PFSK-1 (cell line): ENCODE data around the gene PHLDB1.

ENCODE experiments used
- FOXP2 ChIP-seq: optimal IDR thresholded peaks from 2 replicates; pipeline ENCODE3; 2011; ENCODE audit warnings: borderline replicate concordance, control low read depth, inconsistent platforms; ENCODE audit not compliant: insufficient read depth; ENCODE audit errors: extremely low read length, extremely low read depth
- POLR2AphosphoS5 ChIP-seq: IDR thresholded peaks from 2 replicates; pipeline ENCODE4 v1.6.1; 2012; ENCODE audit warnings: low read depth, mild to moderate bottlenecking, control low read depth, low read length, moderate library complexity
- SIN3A ChIP-seq: IDR thresholded peaks from 2 replicates; pipeline ENCODE4 v1.6.1; 2012; ENCODE audit warnings: mild to moderate bottlenecking, low read length, moderate library complexity, borderline replicate concordance; ENCODE audit not compliant: insufficient read depth
- TAF1 ChIP-seq: IDR thresholded peaks from 2 replicates; pipeline ENCODE4 v1.6.1; 2012; ENCODE audit warnings: low read length, control low read depth, borderline replicate concordance; ENCODE audit not compliant: insufficient read depth
- TF ChIP-seq, protein P1 (sequence below), 2 experiments: IDR thresholded peaks; 2 replicates each; pipeline versions ENCODE4 v1.6.1 to v1.8.0; 2011 to 2012; ENCODE audit warnings: low read depth in 2 of 2, low read length in 2 of 2, control low read depth in 1 of 2, inconsistent platforms in 1 of 2, mild to moderate bottlenecking in 1 of 2, moderate library complexity in 1 of 2; ENCODE audit not compliant: insufficient read depth in 1 of 2

PHLDB1 gene

DNA sequence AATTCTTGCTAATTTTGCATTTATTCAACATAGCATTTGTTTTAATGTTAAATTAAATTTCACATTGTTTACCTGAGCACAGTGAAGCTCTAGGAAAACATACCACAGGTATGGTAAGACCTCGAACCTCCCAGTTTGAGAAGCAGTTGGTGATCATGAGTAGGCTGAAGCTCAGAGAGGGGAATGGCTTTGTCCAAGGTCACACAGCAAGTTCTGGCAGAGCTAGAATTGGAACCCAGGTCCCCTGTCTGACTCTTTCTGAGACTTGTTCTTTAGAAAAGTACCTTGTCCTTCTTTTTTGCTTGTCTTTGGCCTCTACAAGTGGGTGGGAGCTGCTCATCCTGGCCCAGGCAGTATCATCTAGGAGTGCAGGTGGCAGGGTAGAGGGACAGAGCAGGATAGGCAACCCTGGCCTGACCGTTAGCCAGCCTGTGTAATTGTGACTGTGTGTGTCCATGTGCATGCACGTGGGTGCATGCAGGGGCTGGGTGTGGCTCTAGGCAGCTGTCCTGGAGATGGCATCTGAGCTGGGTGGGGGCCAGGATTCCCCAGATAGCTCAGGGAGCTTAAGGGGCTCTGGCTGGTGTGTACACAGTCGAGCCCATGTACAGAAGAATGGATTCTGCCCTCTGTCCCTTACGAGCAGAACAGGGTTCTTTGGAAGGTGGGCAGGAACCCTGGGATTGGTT, 21.6 kb downstream of the PHLDB1 start:
- no peak for TF ChIP-seq TAF1

DNA sequence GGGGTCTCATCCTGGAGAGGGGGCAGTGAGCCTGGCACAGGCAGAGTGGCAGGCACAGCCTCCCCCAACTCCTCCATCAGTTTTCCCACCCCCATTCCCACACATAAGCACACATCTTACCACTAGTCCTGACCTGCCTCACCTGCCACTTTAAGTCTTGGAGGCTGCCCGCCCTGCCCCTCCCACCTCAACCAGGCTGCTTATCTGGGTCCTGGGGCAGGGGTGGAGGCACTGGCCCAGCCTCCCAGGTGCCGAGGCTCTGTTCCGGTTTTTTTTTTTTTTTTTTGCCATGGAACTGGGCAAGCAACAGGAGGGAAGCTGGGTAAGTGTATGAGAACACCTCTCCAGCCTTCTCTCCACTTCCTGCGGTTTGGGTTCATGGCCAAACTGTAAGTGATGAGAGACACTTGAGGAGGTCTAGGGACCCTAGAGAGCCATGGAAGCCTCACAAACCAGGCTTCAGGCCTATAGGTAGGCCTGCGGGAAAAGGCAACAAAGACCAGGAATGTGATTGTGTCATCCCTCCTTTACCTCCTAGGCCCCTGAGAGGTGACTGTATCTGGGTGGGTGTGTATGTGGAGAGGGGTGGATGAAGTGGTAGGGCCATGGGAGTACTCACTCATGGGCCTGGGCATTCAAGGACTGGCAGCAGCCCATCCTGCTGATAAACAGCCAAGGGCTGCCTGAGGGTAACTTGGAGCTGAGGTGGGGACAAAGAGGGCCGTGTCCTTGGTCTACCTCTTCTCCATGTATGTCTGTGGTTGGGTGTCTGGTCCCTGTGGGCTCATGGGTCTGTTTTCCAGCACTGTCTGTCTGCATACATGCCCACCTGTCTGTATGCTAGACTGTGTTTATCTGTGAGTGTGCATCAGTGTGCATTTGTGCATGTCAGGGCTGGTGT, 22.6 kb downstream of the PHLDB1 start:
- TF ChIP-seq FOXP2 = no peak
- TF ChIP-seq SIN3A = no peak
- no peak for TF ChIP-seq TAF1
- TF ChIP-seq POLR2AphosphoS5 = no peak
- TF ChIP-seq, protein P1, sequence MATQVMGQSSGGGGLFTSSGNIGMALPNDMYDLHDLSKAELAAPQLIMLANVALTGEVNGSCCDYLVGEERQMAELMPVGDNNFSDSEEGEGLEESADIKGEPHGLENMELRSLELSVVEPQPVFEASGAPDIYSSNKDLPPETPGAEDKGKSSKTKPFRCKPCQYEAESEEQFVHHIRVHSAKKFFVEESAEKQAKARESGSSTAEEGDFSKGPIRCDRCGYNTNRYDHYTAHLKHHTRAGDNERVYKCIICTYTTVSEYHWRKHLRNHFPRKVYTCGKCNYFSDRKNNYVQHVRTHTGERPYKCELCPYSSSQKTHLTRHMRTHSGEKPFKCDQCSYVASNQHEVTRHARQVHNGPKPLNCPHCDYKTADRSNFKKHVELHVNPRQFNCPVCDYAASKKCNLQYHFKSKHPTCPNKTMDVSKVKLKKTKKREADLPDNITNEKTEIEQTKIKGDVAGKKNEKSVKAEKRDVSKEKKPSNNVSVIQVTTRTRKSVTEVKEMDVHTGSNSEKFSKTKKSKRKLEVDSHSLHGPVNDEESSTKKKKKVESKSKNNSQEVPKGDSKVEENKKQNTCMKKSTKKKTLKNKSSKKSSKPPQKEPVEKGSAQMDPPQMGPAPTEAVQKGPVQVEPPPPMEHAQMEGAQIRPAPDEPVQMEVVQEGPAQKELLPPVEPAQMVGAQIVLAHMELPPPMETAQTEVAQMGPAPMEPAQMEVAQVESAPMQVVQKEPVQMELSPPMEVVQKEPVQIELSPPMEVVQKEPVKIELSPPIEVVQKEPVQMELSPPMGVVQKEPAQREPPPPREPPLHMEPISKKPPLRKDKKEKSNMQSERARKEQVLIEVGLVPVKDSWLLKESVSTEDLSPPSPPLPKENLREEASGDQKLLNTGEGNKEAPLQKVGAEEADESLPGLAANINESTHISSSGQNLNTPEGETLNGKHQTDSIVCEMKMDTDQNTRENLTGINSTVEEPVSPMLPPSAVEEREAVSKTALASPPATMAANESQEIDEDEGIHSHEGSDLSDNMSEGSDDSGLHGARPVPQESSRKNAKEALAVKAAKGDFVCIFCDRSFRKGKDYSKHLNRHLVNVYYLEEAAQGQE (IDR thresholded peaks at IDR 0.05; ENCODE audit: insufficient read depth in 1 of 2, low read depth in 2 of 2, low read length in 2 of 2) = no peak

DNA sequence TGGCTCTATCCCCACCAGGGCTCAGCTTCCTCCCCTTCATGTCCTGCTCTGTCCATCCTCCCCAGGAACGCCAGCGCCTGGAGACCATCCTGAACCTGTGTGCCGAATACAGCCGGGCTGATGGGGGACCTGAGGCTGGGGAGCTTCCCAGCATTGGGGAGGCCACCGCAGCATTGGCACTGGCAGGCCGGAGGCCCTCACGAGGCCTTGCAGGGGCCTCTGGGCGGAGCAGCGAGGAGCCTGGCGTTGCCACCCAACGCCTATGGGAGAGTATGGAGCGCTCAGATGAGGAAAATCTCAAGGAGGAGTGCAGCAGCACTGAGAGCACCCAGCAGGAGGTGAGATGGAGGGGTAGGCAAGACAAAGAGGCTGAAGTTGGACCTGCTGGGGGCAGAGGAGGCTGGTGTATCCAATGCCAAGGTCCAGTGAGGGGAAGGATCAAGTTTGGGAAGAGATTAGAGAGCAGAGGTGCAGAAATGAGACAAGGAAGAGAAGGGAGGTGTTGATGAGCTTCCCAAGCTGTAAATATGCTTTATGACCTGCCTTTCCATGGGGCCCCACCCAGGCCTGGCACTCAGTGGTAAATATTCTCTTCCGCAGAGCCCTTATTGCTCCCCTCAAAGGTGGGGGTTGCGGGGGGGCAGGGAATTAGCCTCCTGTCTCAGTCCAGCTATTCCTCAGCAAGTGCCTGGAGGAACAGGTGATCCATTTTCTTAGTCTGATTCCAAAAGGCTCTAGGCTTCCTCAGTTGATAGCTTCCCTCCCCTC, 23.9 kb downstream of the PHLDB1 start:
- TF ChIP-seq, protein P1 (IDR thresholded peaks at IDR 0.05; ENCODE audit: insufficient read depth in 1 of 2, low read depth in 2 of 2, low read length in 2 of 2) = no peak
- TF ChIP-seq TAF1 = no peak
- TF ChIP-seq FOXP2 = no peak
- TF ChIP-seq POLR2AphosphoS5 = no peak
- TF ChIP-seq SIN3A = no peak

DNA sequence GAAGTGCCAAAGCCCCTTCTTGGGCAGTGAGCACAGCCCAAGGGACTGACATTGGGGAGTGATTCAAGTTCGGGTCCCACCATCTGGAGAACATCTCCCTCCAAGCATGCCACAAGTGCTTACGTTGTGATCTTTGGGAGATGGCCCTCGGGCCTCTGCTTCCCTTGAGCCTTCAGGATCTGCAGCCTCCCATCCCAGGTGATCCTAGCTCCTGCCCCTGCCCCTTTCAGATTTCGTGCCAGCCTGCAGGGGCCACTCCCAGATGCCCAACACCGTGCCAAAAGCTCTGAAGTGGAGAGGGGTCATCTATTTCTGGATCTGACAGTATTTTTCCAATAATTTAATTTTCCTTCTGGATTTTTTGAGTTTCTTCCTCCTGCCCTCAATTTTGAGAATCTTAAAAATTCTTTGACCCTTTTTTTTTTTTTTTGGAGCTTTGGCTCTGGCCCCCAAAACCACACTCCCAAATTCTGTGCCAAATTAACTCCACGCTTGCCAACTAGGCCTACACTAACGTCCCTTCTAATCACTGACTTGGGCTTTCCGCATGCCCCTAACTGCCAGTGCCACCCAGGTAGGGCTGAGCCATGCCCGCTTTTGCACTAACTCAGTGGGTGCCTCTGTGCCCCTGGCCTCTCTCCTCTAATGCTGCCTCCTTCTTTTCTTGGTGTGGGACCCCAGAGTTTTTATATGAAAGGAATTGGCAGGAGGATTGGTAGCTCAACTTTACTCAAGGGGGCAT, 25.3 kb downstream of the PHLDB1 start:
- TF ChIP-seq, protein P1 (IDR thresholded peaks at IDR 0.05; ENCODE audit: insufficient read depth in 1 of 2, low read depth in 2 of 2, low read length in 2 of 2) = no peak
- TF ChIP-seq POLR2AphosphoS5 = no peak
- no peak for TF ChIP-seq FOXP2
- TF ChIP-seq SIN3A = no peak
- TF ChIP-seq TAF1 = no peak

DNA sequence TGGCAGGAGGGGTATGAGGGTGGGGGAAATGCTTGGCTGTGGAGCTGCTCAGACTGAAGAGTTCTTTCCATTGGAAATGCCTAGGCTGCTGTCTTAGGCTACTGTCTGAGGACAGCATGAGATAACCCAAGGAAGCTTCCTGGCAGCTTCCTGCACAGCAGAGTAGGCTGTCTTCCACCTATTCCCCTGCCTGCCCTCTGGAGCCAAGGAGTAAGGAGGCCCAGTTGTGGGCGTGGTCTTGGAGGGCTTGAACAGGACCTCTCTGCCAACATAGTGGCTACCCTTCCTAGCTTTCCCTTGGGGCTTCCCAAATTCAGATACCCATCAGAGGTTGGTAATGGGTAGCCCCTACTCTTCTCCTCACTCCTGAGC, 25.9 kb downstream of the PHLDB1 start:
- TF ChIP-seq FOXP2 (no peak), POLR2AphosphoS5 (no peak), TAF1 (no peak), SIN3A (no peak)
- TF ChIP-seq, protein P1 (IDR thresholded peaks at IDR 0.05; ENCODE audit: insufficient read depth in 1 of 2, low read depth in 2 of 2, low read length in 2 of 2) = no peak
